ENCODE results near the gene SORCS2.
A peak's percentile ranks its signal among the peaks of the same experiment; 100 is the strongest.

GRCh38 chr4:7193030-7193958 is 956 bp downstream of the SORCS2 start:
- TF ChIP-seq CTCF (IDR thresholded peaks at IDR 0.05; ENCODE audit: control extremely low read depth in 1 of 3, insufficient read depth in 1 of 3, low read depth in 1 of 3, low read length in 3 of 3): peak in 1 of 3 experiments; percentile 14; a peak in 1 of 4 replicates
- no peak for TF ChIP-seq HDAC2 (IDR thresholded peaks at IDR 0.05; ENCODE audit: borderline replicate concordance in 1 of 2, low read depth in 2 of 2, low read length in 2 of 2)
- no peak for TF ChIP-seq BACH1 (IDR thresholded peaks at IDR 0.05; ENCODE audit: low read length)
